ENCODE results near the gene PFKM.
A peak's percentile ranks its signal among the peaks of the same experiment; 100 is the strongest.

Gene PFKM

GRCh38 chr12:48119078-48119833 lies at the start of gene PFKM:
Gene PFKM, plus strand, starts transcription at chr12:48119364. Its CDS starts 3,411 bp downstream, at chr12:48122775.
- Histone ChIP-seq H3K4me3 (ENCODE audit: low read depth, low read length) (peak within 1 kb of the TSS; percentile 94), H3K27me3 (replicated peaks) (no peaks in the 10 kb centered on the region), H3K36me3 (replicated peaks) (peaks cover 7% of the 10 kb centered on the region), H3K27ac (peak within 1 kb of the TSS; percentile 39)
- TF ChIP-seq CTCF (IDR thresholded peaks at IDR 0.05; ENCODE audit: low read depth, low read length, missing control alignments): no peak
- peak; percentile 90 for DNase-seq
- in situ Hi-C loops (cut with HindIII; ENCODE audit: low pct_ligation_motif_present, low sequenced_read_pairs): no loop called here

GRCh38 chr12:48070033-48070432 lies 49.1 kb upstream of the PFKM start:
- Histone ChIP-seq H3K27me3 (replicated peaks) (no peaks in the 10 kb centered on the region), H3K4me3 (ENCODE audit: low read depth, low read length) (no peak overlapping the region), H3K36me3 (replicated peaks) (peaks cover 11% of the 10 kb centered on the region), H3K27ac (no peak overlapping the region)
- in situ Hi-C loops (cut with HindIII; ENCODE audit: low pct_ligation_motif_present, low sequenced_read_pairs): no loop called here
- DNase-seq: no peak
- TF ChIP-seq CTCF (IDR thresholded peaks at IDR 0.05; ENCODE audit: low read depth, low read length, missing control alignments): no peak

GRCh38 chr12:48070731-48071130 lies 48.4 kb upstream of the PFKM start:
- TF ChIP-seq CTCF (IDR thresholded peaks at IDR 0.05; ENCODE audit: low read depth, low read length, missing control alignments): no peak
- Histone ChIP-seq H3K27ac (no peak overlapping the region), H3K36me3 (replicated peaks) (peaks cover 11% of the 10 kb centered on the region), H3K4me3 (ENCODE audit: low read depth, low read length) (no peak overlapping the region), H3K27me3 (replicated peaks) (no peaks in the 10 kb centered on the region)
- DNase-seq: no peak
- in situ Hi-C loops (cut with HindIII; ENCODE audit: low pct_ligation_motif_present, low sequenced_read_pairs): no loop called here

- in situ Hi-C loops (cut with HindIII; ENCODE audit: low pct_ligation_motif_present, low sequenced_read_pairs): no loop called here
- no peak for DNase-seq
- Histone ChIP-seq H3K27ac (no peak overlapping the region), H3K36me3 (replicated peaks) (peaks cover 11% of the 10 kb centered on the region), H3K27me3 (replicated peaks) (no peaks in the 10 kb centered on the region), H3K4me3 (ENCODE audit: low read depth, low read length) (no peak overlapping the region)
- no peak for TF ChIP-seq CTCF (IDR thresholded peaks at IDR 0.05; ENCODE audit: low read depth, low read length, missing control alignments)
Observed at GRCh38 chr12:48071808-48072207, 47.4 kb upstream of the PFKM start.

- TF ChIP-seq CTCF (IDR thresholded peaks at IDR 0.05; ENCODE audit: low read depth, low read length, missing control alignments): no peak
- no peak for DNase-seq
- Histone ChIP-seq H3K27ac (no peak overlapping the region), H3K36me3 (replicated peaks) (peaks cover 11% of the 10 kb centered on the region), H3K27me3 (replicated peaks) (no peaks in the 10 kb centered on the region), H3K4me3 (ENCODE audit: low read depth, low read length) (no peak overlapping the region)
- in situ Hi-C loops (cut with HindIII; ENCODE audit: low pct_ligation_motif_present, low sequenced_read_pairs): no loop called here
Observed at GRCh38 chr12:48072266-48072665, 46.9 kb upstream of the PFKM start.

GRCh38 chr12:48074266-48074665 lies 44.9 kb upstream of the PFKM start:
- Histone ChIP-seq H3K27ac (no peak overlapping the region), H3K4me3 (ENCODE audit: low read depth, low read length) (no peak overlapping the region), H3K27me3 (replicated peaks) (no peaks in the 10 kb centered on the region), H3K36me3 (replicated peaks) (peaks cover 11% of the 10 kb centered on the region)
- DNase-seq: no peak
- TF ChIP-seq CTCF (IDR thresholded peaks at IDR 0.05; ENCODE audit: low read depth, low read length, missing control alignments): no peak
- in situ Hi-C loops (cut with HindIII; ENCODE audit: low pct_ligation_motif_present, low sequenced_read_pairs): no loop called here

All from brain microvascular endothelial cell (primary cell).